ENCODE data around the gene PGM2. TPM values are rescaled to one million over a fixed set of nuclear protein-coding genes. Genes with fewer than 3 reads are reported as not detected.

Gene PGM2
- total RNA-seq, 2 donors from 2014 or later: 23.2 to 25.3 TPM

GRCh38 chr4:37908488-37909331 is 82.2 kb downstream of the PGM2 start:
- intact Hi-C loops (cut with DNase I): no loop called here
- 57% methylated on average over 21 of the region's 21 CpGs for WGBS
- Histone ChIP-seq H3K9me3 (no peaks in the 10 kb centered on the region), H3K36me3 (no peaks in the 10 kb centered on the region), H3K27me3 (replicated peaks; ENCODE audit: insufficient read depth) (no peaks in the 10 kb centered on the region), H3K4me3 (no peak overlapping the region), H3K27ac (no peak overlapping the region), H3K4me1 (replicated peaks) (no peaks in the 10 kb centered on the region)
- no peak for TF ChIP-seq CTCF (IDR thresholded peaks at IDR 0.05)
- TF ChIP-seq POLR2AphosphoS5 (IDR thresholded peaks at IDR 0.05): no peak
- no peak for TF ChIP-seq POLR2A (IDR thresholded peaks at IDR 0.05)
- no peak for DNase-seq (ENCODE audit: low spot score)

GRCh38 chr4:37909332-37910090 is 83.0 kb downstream of the PGM2 start:
- no peaks in the 10 kb centered on the region for H3K9me3 ChIP-seq
- no peak for DNase-seq (ENCODE audit: low spot score)
- no peaks in the 10 kb centered on the region for H3K4me1 ChIP-seq (replicated peaks)
- 84% methylated on average over 8 of the region's 8 CpGs for WGBS
- no peaks in the 10 kb centered on the region for H3K36me3 ChIP-seq
- intact Hi-C loops (cut with DNase I): no loop called here
- H3K27me3 ChIP-seq (replicated peaks; ENCODE audit: insufficient read depth): no peaks in the 10 kb centered on the region
- H3K27ac ChIP-seq: no peak overlapping the region
- H3K4me3 ChIP-seq: no peak overlapping the region
- TF ChIP-seq POLR2AphosphoS5 (IDR thresholded peaks at IDR 0.05): no peak
- no peak for TF ChIP-seq POLR2A (IDR thresholded peaks at IDR 0.05)
- no peak for TF ChIP-seq CTCF (IDR thresholded peaks at IDR 0.05)

GRCh38 chr4:37910091-37910486 is 83.6 kb downstream of the PGM2 start:
- intact Hi-C loops (cut with DNase I): no loop called here
- Histone ChIP-seq H3K27ac (no peak overlapping the region), H3K36me3 (no peaks in the 10 kb centered on the region), H3K27me3 (replicated peaks; ENCODE audit: insufficient read depth) (no peaks in the 10 kb centered on the region), H3K4me1 (replicated peaks) (no peaks in the 10 kb centered on the region), H3K9me3 (no peaks in the 10 kb centered on the region), H3K4me3 (no peak overlapping the region)
- TF ChIP-seq POLR2A (IDR thresholded peaks at IDR 0.05) (no peak), POLR2AphosphoS5 (IDR thresholded peaks at IDR 0.05) (no peak), CTCF (IDR thresholded peaks at IDR 0.05) (no peak)
- 75% methylated on average over 1 of the region's 1 CpG for WGBS
- DNase-seq (ENCODE audit: low spot score): no peak

Other genes starting within 250 kb of the PGM2 start
- gene RELL1, start 140.3 kb upstream of the PGM2 start, total RNA-seq: 10 to 100 TPM; 18.9 to 26.2 TPM
- 100 to 1,000 TPM in 1 of 2 donors, 10 to 100 TPM in 1; 49.8 to 129 TPM for gene TBC1D1, start 64.4 kb downstream of the PGM2 start, total RNA-seq
- 1 to 10 TPM in 1 of 2 donors, not detected in 1; 2.6 TPM for gene PTTG2, start 133.7 kb downstream of the PGM2 start, total RNA-seq